HG02970 (cell line): ENCODE measurements around the gene PBX3.

Experiments
- ATAC-seq: cut with Tn5 transposase; IDR thresholded peaks from one replicate; pipeline ENCODE4 v1.9.1; 2021; ENCODE audit warnings: mild to moderate bottlenecking, moderate library complexity, moderate number of reproducible peaks; ENCODE audit not compliant: unreplicated experiment, low FRiP score

PBX3 gene

GRCh38 chr9:126014726-126015125, 267.6 kb downstream of the PBX3 start:
- no peak for ATAC-seq

GRCh38 chr9:126015424-126015823, 268.3 kb downstream of the PBX3 start:
- no peak for ATAC-seq

DNA sequence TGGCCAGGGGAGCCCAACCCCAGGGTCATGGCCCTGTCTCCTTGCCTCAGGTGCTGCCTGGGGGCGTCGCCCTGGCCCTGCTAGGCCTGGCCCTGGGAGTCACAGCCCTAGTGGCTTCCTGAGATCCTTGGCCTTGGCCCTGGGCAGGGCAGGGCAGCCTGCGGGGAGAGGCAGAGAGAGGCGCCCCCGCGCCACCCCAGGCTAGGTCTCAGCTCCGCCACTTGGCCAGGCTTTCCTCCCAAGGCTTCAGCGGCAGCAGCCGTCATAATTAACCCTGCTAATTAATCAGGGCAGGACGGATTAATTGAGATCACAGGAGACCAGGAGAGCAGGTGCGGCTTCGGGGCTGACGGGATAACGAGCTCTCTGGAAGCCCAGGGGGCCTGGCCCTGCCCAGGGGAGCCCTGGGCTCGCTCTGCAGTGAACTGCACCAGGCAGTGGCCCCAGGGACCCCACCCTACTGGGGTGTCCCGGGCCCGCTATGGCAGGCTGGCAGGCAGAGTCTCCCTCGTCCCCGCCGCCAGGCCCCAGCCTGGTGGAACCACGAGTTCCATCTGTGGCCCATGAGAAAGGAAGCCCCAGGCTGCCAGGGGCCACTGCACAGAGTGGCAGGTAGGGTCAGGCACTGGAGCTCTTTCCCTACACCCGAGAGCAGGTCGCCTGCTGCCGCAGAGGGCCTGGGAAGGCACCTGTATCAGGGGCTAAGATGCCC, 269.6 kb downstream of the PBX3 start:
- no peak for ATAC-seq
